ENCODE measurements around the gene COL1A2.

The COL1A2 gene

GRCh38 chr7:94453898-94454297 is 59.2 kb downstream of the COL1A2 start:
- TF ChIP-seq CTCF (IDR thresholded peaks at IDR 0.05): no peak

- no peak for TF ChIP-seq CTCF (IDR thresholded peaks at IDR 0.05)
Measured at GRCh38 chr7:94458041-94458440, 63.3 kb downstream of the COL1A2 start.

- TF ChIP-seq CTCF (IDR thresholded peaks at IDR 0.05): no peak
Measured at GRCh38 chr7:94466516-94466915, 71.8 kb downstream of the COL1A2 start.

- TF ChIP-seq CTCF (IDR thresholded peaks at IDR 0.05): no peak
Measured at GRCh38 chr7:94471604-94472003, 76.9 kb downstream of the COL1A2 start.

GRCh38 chr7:94472608-94473007 is 77.9 kb downstream of the COL1A2 start:
- TF ChIP-seq CTCF (IDR thresholded peaks at IDR 0.05): no peak

GRCh38 chr7:94476251-94476840 is 81.7 kb downstream of the COL1A2 start:
- no peak for TF ChIP-seq CTCF (IDR thresholded peaks at IDR 0.05)

- TF ChIP-seq CTCF (IDR thresholded peaks at IDR 0.05): no peak
Measured at GRCh38 chr7:94477878-94478277, 83.2 kb downstream of the COL1A2 start.

GRCh38 chr7:94478648-94479214 is 84.0 kb downstream of the COL1A2 start:
- no peak for TF ChIP-seq CTCF (IDR thresholded peaks at IDR 0.05)

Measured in LNCAP (cell line).